Thyroid gland (tissue), 4 donors: ENCODE data around the gene ING2.

Experiments used
- CTCF ChIP-seq, 6 experiments: fragments of 200-600 bp in 3 of 6; fragments of 450-650 bp in 3 of 6; sonication (generic) in 3 of 6; IDR thresholded peaks; one replicate each; pipeline ENCODE4 v1.5.1; 2016 to 2019; ENCODE audit warnings: antibody characterized with exemption in 6 of 6, mild to moderate bottlenecking in 2 of 6, inconsistent platforms in 1 of 6, moderate library complexity in 1 of 6
- POLR2A ChIP-seq, 2 donors: fragments of 450-650 bp; IDR thresholded peaks; one replicate each; pipeline ENCODE4 v1.6.1; 2017; ENCODE audit warnings: antibody characterized with exemption in 2 of 2, mild to moderate bottlenecking in 2 of 2, moderate library complexity in 1 of 2

- TF ChIP-seq POLR2A (IDR thresholded peaks at IDR 0.05) = no peak
- TF ChIP-seq CTCF (IDR thresholded peaks at IDR 0.05) = no peak
These were observed 20.9 kb upstream of the ING2 start for GRCh38 chr4:183483997-183484396.
